ENCODE data around the gene FAXDC2.
A peak's percentile ranks its signal among the peaks of the same experiment; 100 is the strongest.
"Not testable (repeated sequence)": the region's sequence is repeated elsewhere in the genome, so short reads cannot be mapped to it uniquely, and the experiment has no call there.

The FAXDC2 gene

DNA sequence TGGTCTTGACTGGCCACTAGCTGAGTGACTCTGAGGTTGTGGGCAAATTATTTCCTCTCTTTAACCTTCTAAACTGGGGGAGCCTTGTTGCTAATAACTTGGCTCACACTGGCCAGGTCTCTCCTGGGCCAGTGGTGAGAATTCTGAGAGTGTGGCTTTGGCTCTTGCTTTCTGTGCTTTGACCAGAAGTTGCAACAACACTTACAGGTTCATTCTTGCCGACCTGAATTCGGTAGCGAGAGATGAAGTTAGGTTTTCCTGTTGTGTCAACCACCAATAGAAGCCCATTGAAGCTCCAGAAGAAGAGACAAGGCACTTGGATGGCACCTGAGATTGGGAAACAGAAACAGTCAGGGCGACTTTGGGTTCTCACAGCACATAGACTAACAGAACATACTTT lies 19.8 kb downstream of the FAXDC2 start:
- no peak for DNase-seq (ENCODE audit: low spot score)

DNA sequence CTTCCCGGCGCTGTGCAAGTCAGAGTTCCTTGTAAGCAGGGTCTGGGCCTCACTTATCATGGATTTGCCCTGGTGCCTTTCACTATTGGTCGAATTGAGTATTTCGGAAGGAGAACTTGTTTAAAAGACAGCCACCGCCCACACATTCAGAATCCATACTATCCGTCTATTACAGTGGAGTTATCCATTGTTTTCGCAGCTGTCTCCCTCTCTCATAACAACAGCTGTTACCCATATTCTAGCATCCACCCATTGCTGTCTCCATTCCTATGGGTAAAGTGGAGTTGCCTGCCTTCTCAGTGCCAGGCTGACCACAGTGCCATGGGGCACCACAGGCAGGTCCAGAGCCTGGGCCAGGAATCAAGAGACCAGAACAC lies 20.2 kb downstream of the FAXDC2 start:
- DNase-seq (ENCODE audit: low spot score): no peak

DNA sequence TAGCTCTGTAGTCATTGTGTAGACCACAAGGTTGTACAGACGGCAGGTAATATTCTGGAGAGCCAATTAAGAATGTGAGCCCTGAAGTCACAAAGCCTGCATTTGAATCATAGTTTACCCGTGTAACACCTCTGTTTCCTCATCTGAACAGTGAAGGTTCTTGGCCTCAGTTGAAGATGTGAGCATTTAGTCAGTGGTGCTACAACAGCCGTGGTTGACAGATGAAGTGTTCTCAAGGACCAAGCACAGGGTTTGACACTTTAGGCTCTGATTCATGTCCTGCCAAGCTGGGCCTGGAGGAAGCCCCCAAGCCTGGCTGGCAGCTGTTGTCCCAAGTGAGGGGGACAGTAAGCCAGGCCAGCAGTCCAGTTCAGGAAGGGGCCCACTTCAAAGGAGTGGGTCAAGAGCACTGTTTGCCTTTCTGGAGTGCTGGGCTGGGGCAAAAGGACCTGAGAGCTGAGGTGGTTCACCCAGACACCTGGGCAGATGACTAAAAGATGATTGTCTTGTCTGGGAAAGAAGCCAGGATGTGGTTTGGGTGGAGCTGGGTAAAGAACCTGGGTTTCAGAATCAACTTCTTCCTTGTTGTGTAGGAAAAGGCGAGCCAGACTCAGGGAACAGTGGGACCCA lies 20.7 kb downstream of the FAXDC2 start:
- no peak for DNase-seq (ENCODE audit: low spot score)

DNA sequence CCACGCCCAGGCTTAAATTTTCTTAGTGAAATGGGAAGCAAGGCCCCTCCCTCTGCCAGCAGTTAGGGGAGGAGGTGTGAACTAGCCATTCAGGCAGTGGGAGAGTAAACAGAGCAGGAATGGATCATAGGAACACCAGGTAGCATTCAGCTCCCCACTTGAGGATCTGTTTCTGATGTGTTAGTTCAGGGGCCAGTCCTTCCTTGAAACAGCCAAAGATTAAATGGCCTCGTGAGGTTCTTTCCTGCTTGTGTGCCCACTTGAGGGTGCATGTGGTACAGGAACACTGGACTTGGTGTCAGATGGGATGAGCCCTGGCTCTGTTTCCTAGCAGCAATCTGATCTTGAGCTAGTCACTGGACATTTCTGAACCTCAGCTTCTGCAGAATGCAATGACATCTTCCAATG lies 21.2 kb downstream of the FAXDC2 start:
- DNase-seq (ENCODE audit: low spot score): no peak

DNA sequence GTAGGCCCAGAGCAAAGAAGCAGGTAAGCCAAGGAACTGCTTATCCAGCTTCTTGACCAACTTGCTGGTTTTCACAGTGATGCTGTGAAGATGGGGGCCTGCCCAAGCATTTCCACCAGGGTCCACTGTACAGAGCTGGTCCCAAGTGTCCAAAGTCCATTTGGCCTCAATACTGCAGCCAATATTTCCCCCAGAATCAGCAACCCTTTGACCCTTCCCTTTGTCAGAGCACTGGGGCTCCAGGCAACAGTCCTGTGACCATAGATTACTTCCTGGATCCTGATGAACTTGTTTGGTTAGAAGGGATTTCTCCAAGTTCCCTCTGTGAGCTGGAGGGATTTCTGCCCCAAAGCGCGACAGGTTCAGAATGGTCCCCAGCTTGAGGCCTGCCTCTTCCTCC lies 26.3 kb downstream of the FAXDC2 start:
- DNase-seq (ENCODE audit: low spot score): no peak

DNA sequence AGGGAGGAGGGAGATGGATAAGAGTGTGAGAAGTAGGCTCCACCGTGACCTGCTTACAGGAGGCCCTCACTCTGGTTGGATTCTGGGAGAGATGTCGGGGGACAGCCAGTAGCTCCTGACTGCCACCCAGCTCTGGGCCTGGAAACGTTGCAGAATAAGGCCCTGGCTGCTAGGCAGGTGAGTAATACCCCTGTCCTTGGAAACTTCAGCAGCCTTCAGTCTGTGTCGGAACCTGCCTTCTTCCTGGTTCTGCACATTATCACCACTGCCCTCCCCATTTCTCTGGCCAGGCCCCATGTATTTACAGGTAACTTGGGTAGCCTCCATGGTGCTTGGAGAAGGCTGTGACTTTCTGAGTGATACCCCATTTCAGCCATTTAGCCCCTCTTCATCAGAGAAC lies 26.8 kb downstream of the FAXDC2 start:
- DNase-seq (ENCODE audit: low spot score): no peak

DNA sequence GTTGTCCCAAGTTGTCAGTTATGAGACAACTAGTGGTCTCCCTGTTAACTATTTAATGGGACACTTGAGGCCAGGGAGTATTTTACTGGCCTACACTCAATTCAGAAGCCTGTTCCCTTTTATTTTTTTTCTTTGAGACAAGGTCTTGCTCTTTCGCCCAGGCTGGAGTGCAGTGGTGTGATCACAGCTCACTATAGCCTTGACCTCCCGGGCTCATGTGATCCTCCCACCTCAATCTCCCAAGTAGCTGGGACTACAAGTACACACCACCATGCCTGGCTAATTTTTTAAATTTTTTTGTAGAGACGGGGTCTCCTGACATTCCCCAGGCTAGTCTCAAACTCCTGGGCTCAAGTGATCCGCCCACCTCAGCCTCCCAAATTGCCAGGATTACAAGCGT lies 27.5 kb downstream of the FAXDC2 start:
- not testable (repeated sequence) for DNase-seq (ENCODE audit: low spot score)

DNA sequence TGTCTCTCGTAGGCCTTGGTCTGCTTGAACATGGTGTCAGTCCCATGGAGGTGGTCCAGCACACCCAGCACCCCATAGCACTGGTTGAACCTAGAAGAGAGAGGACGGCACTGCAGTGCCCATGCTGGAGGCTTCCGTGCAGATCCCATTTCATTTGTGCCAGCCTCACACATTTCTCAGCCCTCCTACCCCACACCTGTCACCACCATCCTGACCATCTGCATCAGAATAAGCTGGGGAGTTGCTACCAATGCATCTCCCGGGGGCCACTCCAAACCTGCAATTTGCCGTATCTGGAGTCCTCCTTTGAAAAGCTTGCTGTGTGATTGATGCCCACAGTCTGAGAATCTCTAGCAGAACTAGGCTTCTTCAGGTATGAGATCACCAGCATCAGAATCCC lies 30.0 kb downstream of the FAXDC2 start:
- no peak for DNase-seq (ENCODE audit: low spot score)

DNA sequence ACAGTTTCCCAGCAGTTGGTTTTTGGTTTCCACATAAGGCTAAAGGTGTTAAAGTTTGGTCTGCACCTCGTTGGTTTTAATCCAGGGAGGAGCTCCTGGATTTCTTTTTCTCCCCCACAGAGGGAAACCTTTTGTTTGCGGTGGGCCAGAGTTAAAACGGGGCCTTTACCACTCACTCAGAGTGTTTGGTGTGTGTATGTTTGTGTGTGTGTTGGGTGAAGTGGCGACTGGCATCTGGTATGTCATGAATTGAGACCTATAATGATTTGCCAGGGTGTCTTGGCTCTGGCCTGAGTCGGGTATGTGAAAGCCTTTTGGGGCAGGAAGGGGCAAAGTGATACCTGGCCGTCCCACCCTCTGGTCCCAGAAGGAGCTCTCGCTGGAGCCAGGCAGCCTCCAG lies 30.9 kb downstream of the FAXDC2 start:
- DNase-seq (ENCODE audit: low spot score): no peak

DNA sequence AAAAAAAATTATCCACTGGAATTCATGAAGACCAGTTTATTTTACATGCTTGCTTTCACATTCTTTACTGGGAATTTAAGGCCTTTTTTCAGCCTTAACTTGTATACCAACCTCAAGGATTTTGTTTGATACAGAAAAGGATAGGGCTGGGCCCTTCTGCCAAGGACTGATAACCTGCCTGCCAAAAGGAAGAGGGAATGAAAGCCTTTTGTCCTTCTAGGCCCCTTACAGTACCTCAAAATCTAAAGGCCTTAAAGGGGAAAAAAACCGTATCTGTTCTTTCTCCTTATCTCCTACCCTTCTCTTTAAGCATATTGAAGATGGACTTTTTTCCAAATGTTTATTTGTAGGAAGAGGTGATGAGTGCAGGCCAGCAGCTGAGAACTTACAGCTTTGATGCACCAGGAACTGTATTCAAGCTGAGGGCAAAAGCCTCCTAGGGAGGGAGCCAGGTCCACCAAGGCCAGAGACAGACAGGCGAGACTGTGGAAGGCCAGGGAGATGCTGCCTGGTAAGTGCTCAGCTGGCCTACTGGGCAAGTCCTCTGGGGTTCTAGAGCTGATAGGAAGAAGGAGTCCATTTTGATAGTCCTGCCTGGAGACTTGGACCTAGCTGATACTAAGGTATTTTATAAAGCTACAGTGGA lies 31.8 kb downstream of the FAXDC2 start:
- no peak for DNase-seq (ENCODE audit: low spot score)

DNA sequence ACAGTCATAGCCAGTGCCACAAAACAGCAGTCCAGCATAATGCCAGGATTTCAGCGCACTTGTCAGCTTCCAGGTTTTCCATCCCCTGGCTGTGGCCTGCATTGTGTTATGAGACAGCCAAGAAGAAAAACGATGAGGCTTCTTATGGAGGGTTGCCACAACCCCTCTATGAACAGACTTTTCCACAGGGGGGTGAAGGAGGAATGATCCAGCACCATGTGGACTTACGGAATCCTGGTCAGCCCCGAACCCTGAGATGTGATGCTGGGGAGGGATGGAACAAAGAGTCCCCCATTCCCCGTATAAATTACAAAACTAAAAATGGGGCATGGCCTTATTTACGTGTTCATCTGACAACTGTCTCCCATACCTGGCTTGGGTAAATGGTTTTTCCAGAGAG lies 32.6 kb downstream of the FAXDC2 start:
- no peak for DNase-seq (ENCODE audit: low spot score)

DNA sequence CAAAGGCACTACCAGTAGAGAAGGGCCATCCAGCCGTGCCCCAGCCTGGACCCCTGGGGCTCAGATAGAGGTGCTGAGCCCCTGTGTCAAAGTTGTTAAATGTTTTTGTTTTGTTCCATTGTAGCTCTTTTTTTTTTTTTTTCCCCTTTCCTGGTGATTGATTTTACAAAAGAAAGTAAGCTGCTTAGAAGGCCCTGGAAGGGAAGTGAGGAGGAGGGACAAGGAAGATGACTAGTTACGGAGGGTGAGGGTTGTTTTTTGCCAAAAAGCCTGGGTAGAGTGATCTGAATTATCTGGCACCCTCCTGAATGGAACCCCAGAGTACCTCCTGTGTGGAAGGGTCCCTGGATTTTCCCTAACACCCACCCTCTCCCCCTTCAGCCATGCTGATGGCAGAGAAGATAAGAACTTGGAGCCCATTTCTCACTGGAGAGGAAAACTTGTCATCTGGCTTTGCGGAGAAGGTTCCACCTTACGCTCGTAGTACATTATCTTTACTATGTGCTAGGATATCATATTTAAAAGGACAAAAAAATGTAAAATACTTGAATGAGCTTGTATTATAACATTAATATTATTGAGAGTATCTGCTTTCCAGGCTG lies 33.4 kb downstream of the FAXDC2 start:
- no peak for DNase-seq (ENCODE audit: low spot score)

DNA sequence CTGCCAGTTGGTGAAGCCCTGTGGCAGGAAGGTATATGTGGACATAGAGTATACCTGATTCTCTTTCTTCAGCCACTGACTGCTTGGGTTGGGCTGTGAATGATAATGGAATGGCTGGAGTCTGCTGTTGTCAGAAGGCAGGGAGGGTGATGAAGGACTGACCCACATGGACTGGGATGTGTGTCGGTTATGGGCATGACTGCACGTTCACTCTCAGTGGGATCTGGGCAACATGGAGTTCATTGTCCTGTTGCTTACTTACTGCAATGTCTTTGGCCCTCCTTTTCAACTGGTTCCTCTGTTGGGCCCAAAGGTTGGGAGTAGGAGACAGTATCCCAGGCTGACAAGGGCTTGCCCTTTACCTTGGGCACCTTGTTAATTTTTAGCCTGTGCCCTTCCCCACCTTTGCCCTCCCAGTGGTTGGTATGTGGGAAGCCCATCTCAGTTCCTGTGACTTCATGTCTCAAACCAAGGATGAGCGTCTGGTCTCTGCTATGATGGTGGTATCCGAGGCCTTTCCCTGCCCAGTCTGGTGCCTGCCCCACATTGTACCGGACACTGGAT lies 34.6 kb downstream of the FAXDC2 start:
- DNase-seq (ENCODE audit: low spot score): no peak

DNA sequence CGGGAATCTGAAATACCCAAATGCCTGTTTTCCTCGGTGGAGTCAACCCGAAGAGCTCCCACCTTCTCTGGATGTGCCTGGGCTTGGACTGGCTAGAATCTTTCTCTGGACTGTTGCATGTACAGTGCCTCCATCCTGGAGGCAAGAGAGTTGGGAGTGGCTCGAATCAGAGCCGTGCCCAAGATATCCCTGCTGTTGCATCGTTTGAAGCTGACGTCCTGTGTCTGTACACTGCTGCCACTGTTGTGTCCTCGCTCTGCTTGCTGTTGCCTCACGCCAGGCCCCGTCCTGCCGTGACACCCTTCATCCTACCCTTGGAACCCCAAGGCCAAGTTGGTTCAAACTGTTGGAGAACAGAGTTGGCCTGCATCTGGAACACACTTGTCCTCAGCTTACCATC lies 35.4 kb downstream of the FAXDC2 start:
- DNase-seq (ENCODE audit: low spot score): no peak

DNA sequence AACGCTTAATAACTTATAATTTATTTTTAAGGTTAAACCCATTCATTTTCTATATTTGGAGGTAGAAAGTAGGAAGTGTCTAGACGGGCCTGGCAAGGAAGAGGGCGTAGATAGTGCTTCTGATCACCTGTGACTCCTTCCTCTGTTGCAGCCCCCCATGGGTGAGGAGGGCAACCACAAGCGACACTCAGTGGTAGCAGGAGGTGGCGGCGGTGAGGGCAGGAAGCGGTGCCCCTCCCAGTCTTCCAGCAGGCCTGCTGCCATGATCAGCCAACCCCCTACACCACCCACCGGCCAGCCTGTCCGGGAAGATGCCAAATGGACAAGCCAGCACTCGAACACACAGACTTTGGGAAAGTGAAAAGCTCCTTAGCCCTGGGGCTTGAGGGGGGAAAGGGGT lies 36.7 kb downstream of the FAXDC2 start:
- DNase-seq (ENCODE audit: low spot score): no peak

DNA sequence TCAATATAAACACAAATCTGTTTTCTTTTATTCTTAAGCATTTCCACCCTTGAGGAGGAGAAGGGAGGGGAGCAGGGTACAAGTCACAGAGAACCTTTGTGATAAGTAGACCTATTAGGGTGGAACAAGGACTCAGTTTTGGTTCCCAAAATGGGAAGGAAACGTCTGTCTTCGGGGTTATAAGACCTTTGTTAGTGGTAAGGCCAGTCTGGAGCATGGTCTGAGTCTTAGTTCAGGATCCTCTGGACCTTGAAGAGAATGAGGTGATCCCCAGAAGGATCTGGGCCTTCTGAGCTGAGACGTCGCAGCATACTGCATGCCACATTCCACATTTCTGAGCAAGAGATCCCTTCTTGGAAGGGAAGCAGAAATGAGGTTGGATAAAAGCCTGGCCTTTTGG lies 37.2 kb downstream of the FAXDC2 start:
- no peak for DNase-seq (ENCODE audit: low spot score)

DNA sequence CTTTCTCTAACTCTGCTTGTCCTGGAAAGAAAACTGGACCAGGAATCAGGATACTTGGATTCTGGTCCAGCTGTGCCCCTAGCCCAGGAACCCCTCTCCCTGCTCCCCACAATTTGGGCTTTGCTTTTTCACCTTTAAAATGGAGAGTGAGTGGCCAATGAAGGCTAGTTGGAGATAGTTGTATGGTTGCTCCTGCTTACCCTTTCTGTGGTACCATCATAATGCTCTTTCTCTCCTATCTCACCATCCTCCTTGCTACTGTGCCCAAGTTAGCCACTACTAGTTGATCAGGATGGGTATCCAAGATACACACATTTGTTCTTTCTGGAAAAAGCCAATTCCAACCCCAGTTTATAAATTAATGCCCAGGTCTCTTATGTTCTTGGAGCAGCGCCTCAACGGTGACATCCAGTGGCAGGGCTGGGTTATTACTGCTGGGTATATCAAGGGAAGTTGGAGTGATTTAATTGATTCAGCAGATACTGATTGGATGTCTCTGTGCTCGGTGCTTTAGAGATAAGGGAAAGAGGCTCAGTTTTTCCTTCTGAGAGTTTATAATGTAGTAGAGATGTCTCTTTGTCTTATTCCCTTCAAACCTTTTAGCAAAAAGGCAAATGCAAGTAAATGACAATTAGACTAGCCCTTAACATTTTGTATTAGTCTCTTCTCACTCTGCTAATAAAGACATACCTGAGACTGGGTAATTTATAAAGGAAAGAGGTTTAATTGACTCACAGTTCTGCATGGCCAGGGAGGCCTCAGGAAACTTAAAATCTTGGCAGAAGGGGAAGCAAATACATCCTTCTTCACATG lies 38.5 kb downstream of the FAXDC2 start:
- DNase-seq (ENCODE audit: low spot score): peak; percentile 72

DNA sequence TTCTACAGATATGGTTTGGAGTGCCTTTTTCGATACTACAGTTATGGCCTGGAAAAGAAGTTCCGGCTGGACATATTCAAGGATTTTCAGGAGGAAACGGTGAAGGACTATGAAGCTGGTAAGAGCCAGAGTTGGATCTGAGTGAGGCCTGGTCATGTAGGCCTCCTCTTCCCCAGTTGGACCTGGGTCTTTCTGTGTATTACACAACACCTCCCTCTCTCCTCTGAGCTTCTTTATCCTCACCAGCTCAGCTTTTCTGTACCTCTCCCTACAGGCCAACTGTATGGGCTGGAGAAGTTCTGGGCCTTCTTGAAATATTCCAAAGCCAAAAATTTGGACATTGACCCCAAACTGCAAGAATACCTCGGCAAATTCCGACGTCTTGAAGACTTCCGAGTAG lies 39.2 kb downstream of the FAXDC2 start:
- no peak for DNase-seq (ENCODE audit: low spot score)

DNA sequence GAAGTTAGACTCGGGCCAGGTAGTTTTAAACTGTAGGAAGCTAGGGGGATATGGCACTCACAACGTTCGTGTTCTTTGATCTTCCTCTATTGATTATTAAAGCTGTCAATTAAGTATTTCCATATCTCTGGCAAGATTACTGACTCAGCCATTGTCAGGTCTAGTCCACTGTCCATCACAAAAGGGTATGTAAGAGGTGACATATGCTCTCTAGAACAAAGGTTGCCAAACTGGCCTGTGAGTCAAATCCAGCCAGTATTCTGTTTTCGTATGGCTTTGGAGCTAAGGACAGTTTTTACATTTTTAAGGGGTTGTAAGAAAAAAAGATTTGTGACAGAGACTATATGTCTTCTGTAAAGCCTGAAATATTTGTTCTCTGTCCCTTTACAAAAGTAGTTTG lies 44.2 kb downstream of the FAXDC2 start:
- DNase-seq (ENCODE audit: low spot score): no peak

DNA sequence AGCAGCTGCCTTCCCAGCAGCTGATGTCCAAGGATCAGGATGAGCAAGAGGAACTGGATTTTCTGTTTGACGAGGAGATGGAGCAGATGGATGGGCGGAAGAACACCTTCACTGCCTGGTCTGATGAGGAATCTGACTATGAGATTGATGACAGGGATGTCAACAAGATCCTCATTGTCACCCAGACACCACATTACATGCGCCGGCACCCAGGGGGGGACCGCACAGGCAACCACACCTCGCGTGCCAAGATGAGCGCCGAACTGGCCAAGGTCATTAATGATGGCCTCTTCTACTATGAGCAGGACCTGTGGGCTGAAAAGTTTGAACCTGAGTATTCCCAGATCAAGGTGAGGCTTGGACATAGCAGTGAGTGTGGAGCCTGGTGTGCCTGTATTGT lies 48.4 kb downstream of the FAXDC2 start:
- DNase-seq (ENCODE audit: low spot score): no peak

DNA sequence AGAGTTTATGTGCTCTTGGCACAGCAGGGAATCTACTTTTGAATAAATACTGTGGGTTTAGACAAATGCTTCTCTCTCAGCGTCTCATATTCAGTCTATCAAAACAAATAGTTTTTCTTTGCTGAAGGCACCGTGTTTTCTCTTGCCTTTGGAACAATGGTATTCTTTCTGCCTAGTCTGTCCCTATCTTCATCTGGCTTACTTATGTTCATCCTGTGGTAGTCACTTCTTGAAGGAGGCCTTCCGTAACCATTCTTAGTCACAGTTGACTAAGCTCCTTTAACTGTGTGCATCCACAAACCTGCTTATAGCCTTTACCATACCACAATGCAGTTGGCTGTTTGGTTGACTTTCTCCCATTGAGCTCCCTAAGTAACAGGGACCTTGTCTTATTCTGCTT lies 49.3 kb downstream of the FAXDC2 start:
- DNase-seq (ENCODE audit: low spot score): no peak

DNA sequence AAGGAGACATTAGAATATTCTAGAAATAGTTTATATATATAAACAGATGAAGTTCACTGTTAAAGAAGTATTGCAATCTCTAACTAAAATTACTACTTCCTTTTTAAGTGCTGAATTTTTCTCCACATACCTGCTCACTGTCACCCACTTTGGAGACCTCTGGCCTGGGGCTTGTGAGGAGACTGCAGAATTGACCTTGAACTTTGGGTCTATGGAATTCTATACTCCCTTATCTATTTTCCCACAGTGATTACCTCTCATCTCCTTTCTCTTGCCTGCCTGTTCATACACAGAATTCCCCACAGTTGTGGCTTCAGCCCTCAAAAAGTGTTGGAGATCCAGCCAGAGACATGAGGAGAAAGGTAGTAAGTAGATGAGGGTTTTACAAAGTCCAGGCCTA lies 49.8 kb downstream of the FAXDC2 start:
- no peak for DNase-seq (ENCODE audit: low spot score)

DNA sequence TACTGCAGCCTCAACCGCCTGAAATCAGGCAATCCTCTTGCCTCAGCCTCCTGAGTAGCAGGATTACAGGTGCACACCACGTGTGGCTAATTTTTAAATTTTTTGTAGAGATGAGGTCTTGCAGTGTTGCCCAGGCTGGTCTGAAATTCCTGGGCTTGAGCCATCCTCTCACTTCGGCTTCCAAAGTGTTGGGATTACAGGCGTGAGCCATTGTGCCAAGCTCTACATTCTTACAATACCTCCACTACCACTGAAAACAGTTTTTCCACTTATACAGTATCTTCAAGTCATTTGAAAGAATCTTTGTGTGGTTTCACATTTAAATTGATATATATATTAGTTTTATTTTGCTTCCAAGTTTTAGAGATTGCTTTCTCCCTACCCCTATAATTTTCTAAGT lies 52.6 kb downstream of the FAXDC2 start:
- no peak for DNase-seq (ENCODE audit: low spot score)
